Breast epithelium (tissue), 3 donors: Measurements from ENCODE around the gene ZDHHC24.

ENCODE experiments used
- POLR2A ChIP-seq: fragments of 450-650 bp; IDR thresholded peaks from one replicate; pipeline ENCODE4 v1.6.1; 2016; ENCODE audit warnings: antibody characterized with exemption, mild to moderate bottlenecking, moderate library complexity
- POLR2AphosphoS5 ChIP-seq, 3 donors: sonication (generic); formaldehyde crosslinking; IDR thresholded peaks; one replicate each; pipeline ENCODE4 v1.6.1; 2017; ENCODE audit warnings: antibody characterized with exemption in 3 of 3
- TF ChIP-seq, protein P1 (sequence below), 3 donors: fragments of 450-650 bp; IDR thresholded peaks; one replicate each; pipeline ENCODE4 v1.5.1; 2016 to 2017; ENCODE audit warnings: antibody characterized with exemption in 3 of 3, mild to moderate bottlenecking in 3 of 3, moderate library complexity in 3 of 3

DNA sequence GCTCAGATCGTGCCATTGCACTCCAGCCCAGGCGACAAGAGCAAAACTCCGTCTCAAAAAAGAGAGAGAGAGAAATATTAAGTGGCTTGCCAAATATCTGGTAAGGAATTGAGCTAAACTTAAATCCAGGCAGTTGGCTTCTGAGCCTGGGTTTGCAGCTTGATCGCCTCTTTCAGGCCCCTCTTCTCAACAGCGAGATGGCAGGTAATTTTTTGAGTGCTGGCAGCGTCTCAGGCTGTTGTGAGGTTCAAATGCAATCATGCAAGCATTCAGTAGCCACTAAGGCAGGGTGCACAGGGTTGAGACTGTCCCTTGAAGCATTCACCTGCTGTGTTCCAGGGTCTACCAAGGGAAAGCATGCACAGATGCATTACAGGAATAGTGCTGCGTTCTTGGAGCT, 23.2 kb upstream of the ZDHHC24 start:
- TF ChIP-seq POLR2AphosphoS5 (IDR thresholded peaks at IDR 0.05) (no peak), POLR2A (no peak)
- TF ChIP-seq, protein P1, sequence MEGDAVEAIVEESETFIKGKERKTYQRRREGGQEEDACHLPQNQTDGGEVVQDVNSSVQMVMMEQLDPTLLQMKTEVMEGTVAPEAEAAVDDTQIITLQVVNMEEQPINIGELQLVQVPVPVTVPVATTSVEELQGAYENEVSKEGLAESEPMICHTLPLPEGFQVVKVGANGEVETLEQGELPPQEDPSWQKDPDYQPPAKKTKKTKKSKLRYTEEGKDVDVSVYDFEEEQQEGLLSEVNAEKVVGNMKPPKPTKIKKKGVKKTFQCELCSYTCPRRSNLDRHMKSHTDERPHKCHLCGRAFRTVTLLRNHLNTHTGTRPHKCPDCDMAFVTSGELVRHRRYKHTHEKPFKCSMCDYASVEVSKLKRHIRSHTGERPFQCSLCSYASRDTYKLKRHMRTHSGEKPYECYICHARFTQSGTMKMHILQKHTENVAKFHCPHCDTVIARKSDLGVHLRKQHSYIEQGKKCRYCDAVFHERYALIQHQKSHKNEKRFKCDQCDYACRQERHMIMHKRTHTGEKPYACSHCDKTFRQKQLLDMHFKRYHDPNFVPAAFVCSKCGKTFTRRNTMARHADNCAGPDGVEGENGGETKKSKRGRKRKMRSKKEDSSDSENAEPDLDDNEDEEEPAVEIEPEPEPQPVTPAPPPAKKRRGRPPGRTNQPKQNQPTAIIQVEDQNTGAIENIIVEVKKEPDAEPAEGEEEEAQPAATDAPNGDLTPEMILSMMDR (IDR thresholded peaks at IDR 0.05), result no peak
